GM19397 (cell line): ENCODE data around the gene SOX13.
"Not testable (repeated sequence)": the region's sequence is repeated elsewhere in the genome, so short reads cannot be mapped to it uniquely, and the experiment has no call there.

Source experiments
- ATAC-seq: cut with Tn5 transposase; IDR thresholded peaks from one replicate; pipeline ENCODE4 v1.9.1; 2021; ENCODE audit warnings: mild to moderate bottlenecking, moderate library complexity; ENCODE audit not compliant: unreplicated experiment

Gene SOX13

GRCh38 chr1:204072931-204073836 is at the start of gene SOX13:
SOX13 (plus strand) TSS chr1:204073115; CDS start chr1:204112916, 39,801 bp downstream.
- no peak for ATAC-seq

DNA sequence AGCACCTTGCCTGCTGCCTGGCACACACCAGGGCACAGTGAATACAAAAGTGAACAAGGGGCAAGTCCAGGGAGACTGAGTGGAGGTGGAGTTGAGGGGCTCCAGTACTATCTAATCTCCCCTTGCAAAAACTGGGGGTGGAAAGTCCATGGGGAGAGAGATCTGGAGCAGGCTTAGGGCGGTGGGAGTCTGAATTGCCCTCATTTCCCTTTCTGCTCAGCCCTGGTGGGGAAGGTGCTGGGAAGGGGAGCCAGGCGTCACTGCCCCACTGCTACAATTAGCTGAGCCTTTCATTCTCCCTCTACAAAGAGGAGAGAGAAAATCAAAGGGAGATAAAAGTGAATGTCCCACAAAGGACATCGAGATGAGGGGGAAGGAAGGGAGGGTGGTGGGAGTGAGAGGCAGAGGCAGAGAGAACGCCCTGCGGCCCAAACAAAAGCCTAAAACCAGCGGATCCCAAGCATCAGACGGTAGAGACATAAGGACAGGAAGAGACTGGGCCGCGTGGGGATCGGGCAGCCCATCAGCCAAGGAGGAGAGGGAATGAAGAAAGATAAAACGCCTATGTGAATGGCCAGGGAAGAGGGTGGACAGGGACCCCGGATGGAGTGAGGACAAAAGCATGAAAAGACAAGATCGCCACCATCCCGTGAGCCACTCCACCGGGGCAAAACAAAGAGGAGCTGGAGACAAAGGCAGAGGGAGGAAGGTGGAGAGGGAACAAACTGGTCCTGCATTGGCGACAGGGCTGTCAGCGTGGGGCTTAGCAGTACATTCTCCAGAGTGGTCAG is 46.8 kb upstream of the SOX13 start:
- ATAC-seq = no peak

GRCh38 chr1:204027446-204027845 is 45.5 kb upstream of the SOX13 start:
- ATAC-seq = no peak

- no peak for ATAC-seq
Observed at GRCh38 chr1:204029016-204029415, 43.9 kb upstream of the SOX13 start.

DNA sequence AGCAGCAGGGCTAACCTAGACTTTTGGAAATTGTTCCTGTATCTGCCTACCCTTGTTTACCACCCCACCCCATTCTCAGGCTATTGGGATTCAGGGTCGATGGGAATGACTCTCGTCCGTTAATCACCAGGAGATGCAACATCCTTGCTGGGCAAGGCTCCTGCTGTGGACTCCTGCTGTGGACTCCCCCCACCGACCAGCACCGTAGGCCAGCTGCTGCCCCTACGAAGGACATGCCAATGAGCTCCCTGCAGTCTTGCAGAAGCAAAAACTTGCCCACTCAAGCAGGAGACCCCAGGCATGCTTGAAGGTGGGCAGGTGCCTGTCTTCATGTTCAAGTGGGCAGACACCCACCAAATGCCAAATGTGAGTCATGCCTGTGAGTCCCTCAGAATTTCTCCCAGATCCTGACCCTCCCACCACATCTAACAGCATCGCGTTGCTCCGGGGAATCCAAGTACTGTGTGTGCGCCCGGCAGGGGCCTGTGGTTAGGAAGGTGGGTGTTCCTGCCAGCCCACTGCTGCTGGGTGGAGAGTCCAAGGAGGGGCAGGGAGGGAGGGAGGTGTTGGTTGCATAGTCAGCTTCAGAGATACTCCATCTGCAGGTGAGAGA is 41.7 kb upstream of the SOX13 start:
- ATAC-seq = no peak

DNA sequence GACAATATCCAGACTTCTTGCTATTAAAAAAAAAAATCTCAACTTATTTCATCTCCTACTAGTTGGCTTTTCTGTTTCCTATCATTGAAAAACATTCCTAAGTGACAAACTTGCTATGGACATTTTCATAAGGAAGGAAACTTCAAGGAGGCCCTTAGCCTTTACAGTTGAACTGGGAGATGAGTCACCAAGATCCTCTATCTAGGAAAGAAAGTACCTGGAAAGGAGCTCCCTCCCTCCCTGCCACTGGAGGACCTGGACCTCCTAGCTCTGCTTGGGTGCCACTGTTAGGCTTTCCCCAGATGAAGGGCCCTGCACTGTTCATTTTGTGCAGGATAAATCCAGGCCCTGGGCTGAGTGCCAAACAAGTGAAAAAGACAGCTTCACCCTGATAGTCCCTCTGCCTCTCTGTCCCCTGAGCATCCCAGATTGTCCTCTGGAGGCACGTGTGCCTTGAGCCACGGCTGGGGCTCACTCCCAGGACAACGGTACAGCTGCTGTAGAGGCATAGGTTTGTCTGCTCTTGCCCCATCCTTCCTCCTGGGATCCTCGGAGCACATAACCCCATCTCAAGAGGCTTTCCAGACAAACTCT is 40.2 kb upstream of the SOX13 start:
- ATAC-seq = no peak

DNA sequence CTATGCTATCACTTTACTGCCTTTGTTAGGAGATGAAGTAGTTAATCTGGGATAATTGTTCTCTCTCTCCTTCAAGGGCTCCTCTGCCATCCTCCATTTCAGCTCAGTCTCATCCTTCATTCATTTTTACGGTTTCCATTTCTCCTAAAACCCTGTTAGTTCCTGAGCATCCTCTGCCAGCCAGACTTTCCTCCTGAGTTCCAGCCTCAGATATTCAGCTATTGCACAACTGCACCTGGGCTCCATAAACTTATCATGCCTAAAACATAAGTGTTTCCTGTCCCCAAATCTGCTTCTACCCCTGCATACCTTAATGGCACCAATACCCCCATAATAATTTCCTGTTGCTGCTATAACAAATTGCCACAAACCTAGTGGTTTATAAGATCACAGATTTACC is 39.6 kb upstream of the SOX13 start:
- no peak for ATAC-seq

DNA sequence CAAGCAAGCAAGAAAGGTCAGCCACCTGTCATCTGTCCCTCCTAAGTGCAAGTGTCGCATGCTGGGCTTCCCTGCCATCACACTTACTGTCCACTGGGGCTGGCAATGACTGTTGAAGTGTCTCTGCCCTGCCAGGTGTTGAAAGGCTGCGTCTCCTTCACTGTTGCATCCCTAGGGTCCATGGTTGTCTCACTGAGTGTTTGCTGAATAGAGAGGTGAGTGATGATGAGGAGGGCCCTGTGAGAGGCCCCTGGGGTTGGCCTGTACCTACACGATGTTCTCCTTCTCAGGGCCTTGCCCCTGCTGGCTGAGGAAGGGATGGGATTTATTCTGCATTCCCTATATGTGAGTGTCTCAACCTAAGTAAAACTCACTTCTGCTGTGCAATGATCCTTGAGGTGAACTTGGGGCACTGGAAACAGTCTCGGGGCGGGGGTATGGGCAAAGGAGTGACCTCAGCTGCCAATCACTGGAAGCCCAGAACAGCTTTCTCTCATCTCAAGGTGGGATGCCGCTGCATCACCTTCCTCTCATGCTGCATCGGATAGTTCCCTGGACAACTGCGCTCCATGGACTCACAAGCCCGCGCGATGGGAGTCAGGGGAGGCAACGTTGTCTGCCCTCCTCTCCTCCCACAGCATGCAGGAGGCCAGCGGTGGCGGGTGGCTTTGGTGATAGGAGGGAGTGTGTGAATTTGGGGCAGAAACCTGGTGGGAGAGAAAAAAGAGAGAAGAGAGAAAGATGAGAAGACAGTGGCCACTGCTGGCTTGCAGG is 35.8 kb upstream of the SOX13 start:
- no peak for ATAC-seq

DNA sequence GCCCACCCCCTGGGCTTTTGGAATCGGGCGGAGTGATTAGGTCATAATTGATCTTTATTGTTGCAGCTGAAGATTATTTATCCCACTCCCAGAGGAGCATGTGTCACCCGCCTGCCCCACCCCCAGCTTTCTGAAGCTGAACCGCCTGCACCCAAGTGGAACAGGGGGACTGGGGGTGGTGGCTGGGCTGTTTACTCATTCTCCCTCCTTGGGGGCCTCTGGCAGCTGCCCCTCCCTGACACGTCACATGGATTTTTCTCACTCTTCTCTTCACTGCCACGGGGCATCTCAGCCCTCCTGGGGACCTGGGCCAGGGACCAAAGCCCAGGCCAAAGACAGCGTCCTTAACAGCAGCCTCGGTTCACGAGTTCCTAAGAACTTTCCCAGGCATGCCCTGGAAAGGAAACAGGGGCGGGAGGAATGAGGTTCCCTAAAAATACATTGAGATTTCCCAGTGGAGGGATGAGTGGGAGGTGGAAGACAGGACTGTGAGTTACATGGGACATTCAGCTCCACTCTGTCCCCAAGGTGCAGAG is 31.6 kb upstream of the SOX13 start:
- no peak for ATAC-seq

DNA sequence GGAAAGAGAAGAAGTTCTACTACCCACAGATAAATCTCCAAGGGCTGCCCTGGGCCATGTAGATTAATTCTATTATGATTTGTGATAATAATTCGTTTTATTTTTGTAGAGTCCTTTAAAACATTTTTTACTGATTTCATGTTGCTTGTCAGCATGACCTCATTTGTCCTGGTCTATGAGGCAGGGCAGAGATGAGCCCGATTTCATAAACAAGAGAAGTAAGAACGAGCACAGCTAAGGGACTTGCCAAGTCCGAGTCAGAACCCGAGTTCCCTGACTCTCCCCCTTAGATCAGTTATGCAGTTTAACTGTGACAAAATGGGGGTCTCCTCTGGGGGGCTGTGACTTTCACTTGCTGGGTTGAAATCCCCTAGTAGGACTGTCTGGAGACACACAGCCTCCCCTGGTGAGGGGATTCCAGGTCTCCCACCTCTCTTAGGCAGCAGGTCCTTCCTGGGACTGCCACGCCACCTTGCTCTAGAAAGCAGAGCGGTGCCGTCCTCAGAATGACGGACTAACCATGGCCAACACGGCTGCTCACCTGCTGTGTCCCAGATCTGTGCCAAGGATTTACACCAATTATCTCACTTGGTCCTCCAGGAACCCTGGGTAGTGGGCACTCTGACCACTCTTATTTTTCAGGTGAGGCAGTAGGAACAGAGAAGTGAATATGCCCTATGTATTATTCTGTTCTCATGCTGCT is 31.0 kb upstream of the SOX13 start:
- ATAC-seq = no peak

- no peak for ATAC-seq
Observed at GRCh38 chr1:204042516-204042915, 30.4 kb upstream of the SOX13 start.

DNA sequence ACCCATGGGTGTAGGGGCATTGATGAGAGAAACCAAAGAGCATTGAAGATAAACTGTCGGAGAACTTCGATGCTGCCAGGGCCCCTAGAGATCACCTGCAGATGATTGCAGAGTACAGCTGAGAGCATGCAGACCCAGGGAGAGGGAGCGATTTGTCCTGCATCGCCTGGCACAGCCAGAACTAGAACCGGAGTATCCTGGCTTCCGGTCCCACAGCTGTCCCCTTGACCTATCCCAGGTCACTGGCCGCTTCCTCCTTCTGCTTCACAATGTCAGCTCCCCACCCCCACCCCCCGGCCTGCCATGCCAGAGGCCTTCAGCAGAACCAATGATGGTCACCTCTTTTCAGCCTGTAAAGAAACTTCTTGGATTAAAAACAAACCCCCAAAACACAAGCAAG is 29.2 kb upstream of the SOX13 start:
- no peak for ATAC-seq

- ATAC-seq = no peak
Observed at GRCh38 chr1:204044448-204044847, 28.5 kb upstream of the SOX13 start.

- ATAC-seq = no peak
Observed at GRCh38 chr1:204045430-204045829, 27.5 kb upstream of the SOX13 start.

- no peak for ATAC-seq
Observed at GRCh38 chr1:204046346-204046745, 26.6 kb upstream of the SOX13 start.

DNA sequence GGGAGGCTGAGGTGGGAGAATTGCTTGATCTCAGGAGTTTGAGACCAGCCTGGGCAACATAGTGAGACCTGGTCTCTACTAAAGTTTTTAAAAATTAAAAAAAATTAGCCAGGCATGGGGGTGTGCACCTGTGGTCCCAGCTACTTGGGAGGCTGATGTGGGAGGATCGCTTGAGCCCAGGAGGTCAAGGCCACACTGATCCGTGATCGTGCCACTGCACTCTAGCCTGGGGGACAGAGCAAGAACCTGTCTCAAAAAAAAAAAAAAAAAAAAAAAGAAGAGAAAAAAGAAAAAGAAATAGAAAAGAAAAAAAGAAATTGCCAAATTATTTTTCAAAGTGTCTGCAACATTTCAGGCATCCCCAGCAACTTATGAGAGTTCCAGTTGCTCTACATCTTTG is 24.1 kb upstream of the SOX13 start:
- ATAC-seq = not testable (repeated sequence)

GRCh38 chr1:204051258-204051657 is 21.7 kb upstream of the SOX13 start:
- no peak for ATAC-seq

DNA sequence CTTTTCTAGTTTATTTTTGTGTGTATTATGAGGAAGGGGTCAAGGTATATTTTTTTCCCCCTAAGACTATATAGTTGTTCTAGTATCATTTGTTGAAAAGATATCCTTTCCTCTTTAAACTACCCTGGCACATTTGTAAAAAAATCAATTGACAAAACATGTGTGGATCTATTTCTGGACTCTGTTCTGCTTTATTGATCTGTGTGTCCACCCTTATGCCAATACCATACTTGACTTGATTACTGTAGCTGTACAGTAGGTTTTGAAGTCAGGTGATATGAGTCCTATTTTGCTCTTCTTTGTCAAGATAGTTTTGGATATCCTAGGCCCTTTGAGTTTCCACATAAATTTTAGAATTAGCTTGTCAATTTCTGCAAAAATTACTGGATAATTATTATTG is 21.2 kb upstream of the SOX13 start:
- no peak for ATAC-seq

DNA sequence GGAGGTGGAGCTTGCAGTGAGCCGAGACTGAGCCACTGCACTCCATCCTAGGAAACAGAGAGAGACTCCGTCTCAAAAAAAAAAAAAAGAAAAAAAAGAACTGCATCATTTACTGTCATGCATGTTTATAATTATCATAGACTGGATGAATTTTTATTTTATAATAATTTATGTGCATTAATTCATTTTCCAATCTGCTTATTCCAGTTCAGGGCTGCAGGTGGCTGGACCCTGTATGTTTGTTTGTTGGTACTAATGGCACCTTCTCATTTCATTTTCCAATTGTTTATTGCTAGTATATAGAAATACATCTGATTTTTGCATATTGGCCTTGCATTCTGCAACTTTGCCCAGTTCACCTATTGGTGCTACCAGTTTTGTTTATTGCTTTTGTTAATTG is 19.0 kb upstream of the SOX13 start:
- ATAC-seq = no peak

- no peak for ATAC-seq
Observed at GRCh38 chr1:204059970-204060369, 12.9 kb upstream of the SOX13 start.
